Renal pelvis (tissue), 4 donors: ENCODE results near the gene CABLES1. TPM values are rescaled to one million over a fixed set of nuclear protein-coding genes. Genes with fewer than 3 reads are reported as not detected.
"Not testable (repeated sequence)": the region's sequence is repeated elsewhere in the genome, so short reads cannot be mapped to it uniquely, and the experiment has no call there.

Source experiments
- DNase-seq: peaks from one replicate; pipeline ENCODE4 v3.0.0-alpha.2; 2013
- polyA plus RNA-seq, 3 donors: library from polyadenylated mRNA; unstranded; fragments of 120-200 nt; gene quantifications; one replicate each; pipeline ENCODE4 v1.2.1, GENCODE V29; 2013; ENCODE audit not compliant: insufficient read length in 3 of 3

CABLES1 gene
- polyA plus RNA-seq, 3 donors: 23.2 to 28.0 (median 24.5) TPM

GRCh38 chr18:23260926-23261590 lies 125.8 kb downstream of the CABLES1 start:
- no peak for DNase-seq

GRCh38 chr18:23263551-23264235 lies 128.4 kb downstream of the CABLES1 start:
- DNase-seq: no peak

DNA sequence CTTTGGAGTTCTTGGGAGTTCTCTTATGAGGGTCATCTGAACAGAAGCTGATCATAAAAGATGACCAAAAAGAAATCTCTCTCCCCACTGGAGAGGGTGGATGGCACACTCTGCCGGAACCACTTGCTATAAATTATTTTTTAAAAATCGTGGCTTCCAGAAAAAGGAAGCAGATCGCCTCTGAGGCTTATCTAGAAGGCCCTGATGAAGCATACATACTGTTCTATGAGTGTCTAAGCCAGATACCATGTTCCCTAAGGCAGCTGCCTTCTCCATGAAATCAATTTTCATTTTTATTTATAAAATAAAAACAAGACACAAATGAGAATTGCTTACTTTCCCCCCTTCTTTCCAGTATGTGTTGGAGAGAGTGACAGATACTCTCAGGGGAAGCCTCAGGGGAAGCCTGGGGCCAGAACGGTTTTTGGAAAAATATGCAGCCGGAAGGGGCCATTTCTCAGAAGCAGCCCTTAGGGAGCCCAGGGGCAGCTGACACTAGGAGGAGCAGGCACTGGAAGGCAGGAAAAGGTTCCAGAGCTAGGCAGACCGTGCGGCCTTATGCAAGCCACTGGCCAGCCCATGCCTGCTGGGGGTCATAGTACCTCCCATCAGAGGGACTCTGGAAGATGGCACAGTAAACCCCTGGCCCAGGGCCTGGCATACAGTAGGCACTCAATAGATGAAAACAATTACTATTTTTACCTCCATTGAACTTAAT lies 130.6 kb downstream of the CABLES1 start:
- no peak for DNase-seq

DNA sequence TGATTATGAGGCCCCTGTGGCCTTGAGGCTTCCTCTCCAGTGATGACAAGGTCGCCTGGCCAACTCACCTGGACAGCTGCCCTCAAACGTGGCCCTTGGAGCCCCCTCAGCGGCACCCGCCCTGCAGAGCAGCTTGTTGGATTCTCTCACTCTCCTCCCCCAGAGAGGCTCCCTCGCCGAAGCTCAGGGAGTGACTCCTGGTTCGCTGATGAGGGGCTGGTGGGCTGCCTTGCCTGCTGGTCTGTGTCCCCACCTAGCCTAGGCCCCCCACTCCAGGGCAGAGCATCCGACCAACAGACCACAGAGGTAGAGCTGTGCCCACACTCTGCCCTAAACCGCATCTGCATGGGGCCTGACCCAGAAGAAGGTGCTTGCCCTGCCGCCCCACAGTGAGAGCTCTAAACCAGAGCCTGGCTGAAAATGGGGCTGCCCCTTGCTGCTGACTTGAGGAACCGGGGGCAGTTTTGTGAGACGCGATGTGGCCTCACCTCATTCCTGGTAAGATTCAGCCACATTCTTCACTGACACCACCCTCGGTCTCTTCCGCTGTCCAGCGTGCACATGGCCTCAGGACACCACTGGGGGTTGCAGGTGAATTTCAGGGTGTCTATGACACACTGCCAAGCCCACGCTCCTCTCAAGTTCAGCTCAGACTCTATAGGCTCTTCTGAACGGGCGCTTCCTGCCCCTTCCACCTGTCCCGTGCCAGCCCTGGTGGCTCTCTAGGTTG lies 131.6 kb downstream of the CABLES1 start:
- no peak for DNase-seq

DNA sequence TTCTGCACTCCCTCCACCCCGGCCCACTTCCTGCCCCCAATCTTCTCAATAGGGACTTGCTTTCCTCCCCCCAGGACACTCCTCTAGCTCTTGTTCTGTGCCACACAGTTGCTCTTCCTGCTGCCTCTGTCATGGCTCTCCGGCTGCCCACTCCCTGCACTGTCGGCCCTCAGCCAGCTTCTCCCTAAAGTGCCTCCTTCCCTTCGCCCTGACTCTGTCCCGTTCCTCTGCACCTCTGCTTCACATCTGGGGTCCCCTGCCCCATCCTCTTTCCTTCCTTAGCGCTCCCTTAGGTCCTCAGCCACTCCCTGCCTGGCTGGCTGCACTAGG lies 132.1 kb downstream of the CABLES1 start:
- DNase-seq: no peak

- DNase-seq: no peak
These were observed 133.4 kb downstream of the CABLES1 start for GRCh38 chr18:23268641-23269040.

- not testable (repeated sequence) for DNase-seq
These were observed 133.8 kb downstream of the CABLES1 start for GRCh38 chr18:23269068-23269467.

- no peak for DNase-seq
These were observed 134.6 kb downstream of the CABLES1 start for GRCh38 chr18:23269928-23270327.

DNA sequence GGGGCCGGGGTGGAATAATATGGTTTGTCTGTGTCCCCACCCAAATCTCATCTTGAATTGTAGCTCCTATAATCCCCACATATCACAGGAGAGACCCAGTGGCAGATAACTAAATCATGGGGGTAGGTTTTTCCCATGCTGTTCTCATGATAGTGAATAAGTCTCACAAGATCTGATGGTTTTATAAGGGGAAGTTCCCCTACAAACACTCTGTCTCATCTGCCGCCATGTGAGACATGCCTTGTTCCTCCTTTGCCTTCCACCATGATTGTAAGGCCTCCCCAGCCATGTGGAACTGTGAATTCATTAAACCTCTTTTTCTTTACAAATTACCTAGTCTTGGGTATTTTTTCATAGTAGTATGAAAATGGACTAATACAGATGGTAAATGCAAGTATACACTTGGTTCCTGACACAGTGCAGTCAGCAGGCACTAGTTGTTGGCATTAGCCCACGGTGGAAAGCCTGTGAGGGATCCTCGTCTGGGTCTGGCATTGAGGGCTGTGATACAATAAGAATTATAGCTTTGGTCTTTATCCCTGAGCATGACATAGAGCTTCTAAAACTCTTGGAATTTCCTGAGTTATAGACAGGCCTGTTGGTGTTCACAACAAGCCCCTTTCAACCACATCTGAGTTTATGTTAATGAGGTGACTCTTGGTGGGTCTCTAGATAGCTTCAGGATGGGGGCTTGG lies 135.8 kb downstream of the CABLES1 start:
- no peak for DNase-seq

DNA sequence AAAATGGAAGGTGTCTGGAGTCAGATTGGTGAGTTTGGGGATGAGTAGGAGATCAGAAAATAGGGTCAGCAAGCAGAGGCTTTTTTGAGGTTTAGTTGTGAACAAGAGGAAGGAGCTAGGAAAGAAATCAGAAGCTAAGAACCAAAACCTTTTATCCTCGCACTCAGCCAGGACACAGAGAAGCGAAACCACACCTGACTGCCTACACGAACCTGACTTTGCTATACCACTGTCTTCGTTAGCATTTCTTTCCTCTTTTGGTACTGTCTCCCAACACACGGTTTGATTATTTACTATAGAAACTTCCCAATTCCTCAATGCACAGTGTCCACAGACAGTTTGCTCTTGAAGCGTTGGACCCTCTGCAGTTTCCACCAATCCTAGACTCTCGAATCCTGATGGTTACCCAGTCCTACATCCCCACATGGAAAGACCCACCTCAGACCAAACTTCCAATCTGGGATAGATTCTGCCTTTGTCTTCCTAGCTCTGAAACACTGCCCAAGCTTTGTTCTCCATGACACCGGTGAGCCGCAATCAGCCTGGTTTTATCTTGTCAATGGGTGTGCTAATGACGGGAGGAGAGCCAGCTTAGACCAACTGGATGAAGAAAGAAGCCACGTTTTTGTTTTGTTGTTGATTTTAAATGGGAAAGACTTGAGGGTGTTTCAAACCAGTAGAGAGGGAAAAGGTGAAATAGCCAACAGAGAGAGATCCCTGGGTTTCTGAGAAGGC lies 137.4 kb downstream of the CABLES1 start:
- DNase-seq: no peak

GRCh38 chr18:23273443-23273966 lies 138.2 kb downstream of the CABLES1 start:
- no peak for DNase-seq

GRCh38 chr18:23274638-23275482 lies 139.6 kb downstream of the CABLES1 start:
- no peak for DNase-seq

DNA sequence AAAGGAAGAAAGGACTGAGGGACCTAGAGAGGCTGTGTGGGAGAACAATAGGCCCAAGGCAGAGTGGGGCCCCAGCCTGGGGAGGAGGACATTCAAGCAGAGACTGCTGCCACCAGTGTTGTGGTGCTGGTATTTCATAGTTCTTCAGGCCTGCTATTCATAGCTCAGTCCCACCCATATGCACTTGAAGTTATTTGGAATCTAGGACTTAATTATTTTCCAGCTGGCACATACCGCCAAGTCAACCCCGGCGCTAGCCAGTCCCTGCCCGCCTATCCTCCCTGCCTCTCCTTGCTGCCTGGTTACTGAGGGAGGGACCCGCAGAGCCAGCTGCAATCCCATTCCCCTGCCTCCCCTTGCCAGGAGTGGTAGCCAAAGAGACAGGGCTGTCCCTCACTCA lies 141.2 kb downstream of the CABLES1 start:
- DNase-seq: no peak

GRCh38 chr18:23277399-23277798 lies 142.1 kb downstream of the CABLES1 start:
- no peak for DNase-seq

GRCh38 chr18:23279931-23280330 lies 144.6 kb downstream of the CABLES1 start:
- no peak for DNase-seq

- DNase-seq: no peak
These were observed 145.6 kb downstream of the CABLES1 start for GRCh38 chr18:23280844-23281243.

DNA sequence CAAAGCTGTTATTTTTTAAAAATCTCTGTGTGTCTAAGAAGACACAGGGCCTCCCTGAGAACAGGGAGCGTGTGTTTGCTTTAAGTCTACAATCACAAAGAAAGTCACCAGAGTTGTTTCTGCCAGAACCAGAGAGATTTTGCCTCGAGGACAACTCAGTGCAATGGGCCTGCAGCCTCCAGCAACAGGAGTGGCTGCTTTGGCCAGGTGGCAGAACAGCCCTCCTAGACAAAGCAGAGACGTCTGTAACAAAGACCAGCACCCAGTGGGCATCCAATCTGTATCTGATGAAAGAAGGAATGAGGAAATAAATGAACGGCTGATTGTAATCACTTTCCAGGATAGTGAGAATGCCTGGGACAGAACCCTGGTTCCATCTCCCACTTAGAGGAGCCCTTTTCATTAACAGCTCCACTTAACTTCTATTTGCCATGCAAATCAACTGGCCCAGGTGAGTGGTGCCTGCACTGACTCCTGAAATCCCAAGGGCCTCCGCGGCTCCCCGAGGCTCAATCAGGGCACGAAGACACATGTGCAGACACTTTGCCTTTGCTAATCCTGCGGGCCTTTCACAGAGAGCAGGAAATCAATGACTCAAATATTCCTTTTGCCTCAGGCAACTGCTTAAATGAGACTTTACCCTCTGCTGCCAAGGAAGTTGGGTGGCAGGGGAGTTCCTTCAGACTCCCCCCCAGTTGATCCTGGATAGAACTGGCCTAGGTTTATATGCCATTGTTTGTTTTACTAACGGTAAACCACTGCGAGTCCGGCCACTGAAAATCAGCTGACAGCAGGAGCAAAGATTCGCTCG lies 146.5 kb downstream of the CABLES1 start:
- no peak for DNase-seq

- no peak for DNase-seq
These were observed 147.1 kb downstream of the CABLES1 start for GRCh38 chr18:23282437-23282781.

GRCh38 chr18:23283916-23284430 lies 148.7 kb downstream of the CABLES1 start:
- no peak for DNase-seq
